Measurements from ENCODE around the gene GPR135.

GRCh38 chr14:59500732-59501131 is 35.6 kb upstream of the GPR135 start:
- TF ChIP-seq ARNTL (CRISPR knock-in tag; IDR thresholded peaks at IDR 0.05; ENCODE audit: borderline replicate concordance, low read depth) (no peak), RARB (CRISPR knock-in tag; IDR thresholded peaks at IDR 0.05) (no peak), ZFP3 (CRISPR knock-in tag; IDR thresholded peaks at IDR 0.05) (no peak)

All from SK-N-SH treated with all-trans-retinoic acid at 6 μM for 48 hours (cell line).